Stimulated activated CD8-positive, alpha-beta memory T cell treated with anti-CD3 and anti-CD28 coated beads, Interleukin-15, amount 100 ng/mL, for 4 hours (primary cell): Measurements from ENCODE around the gene HDAC10.

ENCODE experiments used
- DNase-seq, 2 donors: peaks; one replicate each; pipeline ENCODE4 v3.0.0-alpha.2; 2020; ENCODE audit warnings: low read depth in 2 of 2

The HDAC10 gene

GRCh38 chr22:50202130-50202666 is 48.9 kb downstream of the HDAC10 start:
- no peak for DNase-seq

GRCh38 chr22:50201191-50202129 is 49.6 kb downstream of the HDAC10 start:
- DNase-seq, result no peak

- peak; percentile 82 to 83 for DNase-seq
Observed at GRCh38 chr22:50200461-50201190, 50.4 kb downstream of the HDAC10 start, which contains the start of gene SELENOO. Gene SELENOO (plus strand): TSS chr22:50201011. CDS start chr22:50201037, 26 bp downstream.

GRCh38 chr22:50199829-50200460 is 51.1 kb downstream of the HDAC10 start:
- no peak for DNase-seq

GRCh38 chr22:50199251-50199721 is 51.8 kb downstream of the HDAC10 start:
- no peak for DNase-seq

GRCh38 chr22:50198624-50199017 is 52.4 kb downstream of the HDAC10 start:
- no peak for DNase-seq

- DNase-seq, result no peak
Observed at GRCh38 chr22:50197856-50198623, 53.0 kb downstream of the HDAC10 start.

- no peak for DNase-seq
Observed at GRCh38 chr22:50197000-50197800, 53.9 kb downstream of the HDAC10 start.

GRCh38 chr22:50196256-50196655 is 54.8 kb downstream of the HDAC10 start:
- DNase-seq, result no peak
